ENCODE results near the gene CREB5. TPM values are rescaled to one million over a fixed set of nuclear protein-coding genes. Genes with fewer than 3 reads are reported as not detected.

Gene CREB5
- total RNA-seq, 4 donors from 2014 or later: 0.88 to 31.4 (median 15.9) TPM

- Histone ChIP-seq H3K27ac (no peak overlapping the region), H3K4me1 (no peaks in the 10 kb centered on the region), H3K4me3 (no peak overlapping the region), H3K27me3 (no peaks in the 10 kb centered on the region), H3K36me3 (no peaks in the 10 kb centered on the region), H3K9me3 (no peaks in the 10 kb centered on the region)
- TF ChIP-seq POLR2A (IDR thresholded peaks at IDR 0.05): no peak
- TF ChIP-seq, protein P1, sequence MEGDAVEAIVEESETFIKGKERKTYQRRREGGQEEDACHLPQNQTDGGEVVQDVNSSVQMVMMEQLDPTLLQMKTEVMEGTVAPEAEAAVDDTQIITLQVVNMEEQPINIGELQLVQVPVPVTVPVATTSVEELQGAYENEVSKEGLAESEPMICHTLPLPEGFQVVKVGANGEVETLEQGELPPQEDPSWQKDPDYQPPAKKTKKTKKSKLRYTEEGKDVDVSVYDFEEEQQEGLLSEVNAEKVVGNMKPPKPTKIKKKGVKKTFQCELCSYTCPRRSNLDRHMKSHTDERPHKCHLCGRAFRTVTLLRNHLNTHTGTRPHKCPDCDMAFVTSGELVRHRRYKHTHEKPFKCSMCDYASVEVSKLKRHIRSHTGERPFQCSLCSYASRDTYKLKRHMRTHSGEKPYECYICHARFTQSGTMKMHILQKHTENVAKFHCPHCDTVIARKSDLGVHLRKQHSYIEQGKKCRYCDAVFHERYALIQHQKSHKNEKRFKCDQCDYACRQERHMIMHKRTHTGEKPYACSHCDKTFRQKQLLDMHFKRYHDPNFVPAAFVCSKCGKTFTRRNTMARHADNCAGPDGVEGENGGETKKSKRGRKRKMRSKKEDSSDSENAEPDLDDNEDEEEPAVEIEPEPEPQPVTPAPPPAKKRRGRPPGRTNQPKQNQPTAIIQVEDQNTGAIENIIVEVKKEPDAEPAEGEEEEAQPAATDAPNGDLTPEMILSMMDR (IDR thresholded peaks at IDR 0.05): no peak
- DNase-seq: no peak
Measured at GRCh38 chr7:28479507-28479947, 67.2 kb downstream of the CREB5 start.

DNA sequence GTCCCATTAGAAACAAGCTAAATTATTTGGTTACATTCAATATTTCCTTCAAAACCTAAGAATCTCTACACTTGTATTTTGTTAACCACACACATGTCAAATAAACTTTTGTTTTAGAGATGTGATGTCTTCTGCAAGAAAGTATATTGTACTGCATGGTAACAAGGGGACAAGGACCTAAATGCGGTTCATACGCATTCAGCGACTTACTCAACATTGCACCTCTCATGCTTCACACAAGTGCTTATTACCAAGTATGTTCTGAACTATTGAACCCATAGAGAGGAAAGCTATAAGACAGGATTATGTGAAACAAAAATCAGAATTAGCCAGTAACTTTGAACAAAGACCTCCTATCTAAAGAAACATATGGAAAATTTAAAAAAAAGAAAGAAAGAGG, 68.3 kb downstream of the CREB5 start:
- DNase-seq: no peak
- Histone ChIP-seq H3K27me3 (no peaks in the 10 kb centered on the region), H3K36me3 (no peaks in the 10 kb centered on the region), H3K4me3 (no peak overlapping the region), H3K4me1 (no peaks in the 10 kb centered on the region), H3K27ac (no peak overlapping the region), H3K9me3 (no peaks in the 10 kb centered on the region)
- no peak for TF ChIP-seq POLR2A (IDR thresholded peaks at IDR 0.05)
- TF ChIP-seq, protein P1 (IDR thresholded peaks at IDR 0.05): no peak

GRCh38 chr7:28481091-28481926, 69.0 kb downstream of the CREB5 start:
- no peak overlapping the region for H3K4me3 ChIP-seq
- H3K27me3 ChIP-seq: no peaks in the 10 kb centered on the region
- TF ChIP-seq, protein P1 (IDR thresholded peaks at IDR 0.05): no peak
- no peak for TF ChIP-seq POLR2A (IDR thresholded peaks at IDR 0.05)
- no peak overlapping the region for H3K27ac ChIP-seq
- H3K9me3 ChIP-seq: no peaks in the 10 kb centered on the region
- no peak for DNase-seq
- no peaks in the 10 kb centered on the region for H3K36me3 ChIP-seq
- H3K4me1 ChIP-seq: no peaks in the 10 kb centered on the region

GRCh38 chr7:28483112-28483511, 70.8 kb downstream of the CREB5 start:
- Histone ChIP-seq H3K27me3 (no peaks in the 10 kb centered on the region), H3K4me1 (no peaks in the 10 kb centered on the region), H3K36me3 (no peaks in the 10 kb centered on the region), H3K4me3 (no peak overlapping the region), H3K9me3 (no peaks in the 10 kb centered on the region), H3K27ac (no peak overlapping the region)
- no peak for DNase-seq
- no peak for TF ChIP-seq POLR2A (IDR thresholded peaks at IDR 0.05)
- TF ChIP-seq, protein P1 (IDR thresholded peaks at IDR 0.05): no peak

DNA sequence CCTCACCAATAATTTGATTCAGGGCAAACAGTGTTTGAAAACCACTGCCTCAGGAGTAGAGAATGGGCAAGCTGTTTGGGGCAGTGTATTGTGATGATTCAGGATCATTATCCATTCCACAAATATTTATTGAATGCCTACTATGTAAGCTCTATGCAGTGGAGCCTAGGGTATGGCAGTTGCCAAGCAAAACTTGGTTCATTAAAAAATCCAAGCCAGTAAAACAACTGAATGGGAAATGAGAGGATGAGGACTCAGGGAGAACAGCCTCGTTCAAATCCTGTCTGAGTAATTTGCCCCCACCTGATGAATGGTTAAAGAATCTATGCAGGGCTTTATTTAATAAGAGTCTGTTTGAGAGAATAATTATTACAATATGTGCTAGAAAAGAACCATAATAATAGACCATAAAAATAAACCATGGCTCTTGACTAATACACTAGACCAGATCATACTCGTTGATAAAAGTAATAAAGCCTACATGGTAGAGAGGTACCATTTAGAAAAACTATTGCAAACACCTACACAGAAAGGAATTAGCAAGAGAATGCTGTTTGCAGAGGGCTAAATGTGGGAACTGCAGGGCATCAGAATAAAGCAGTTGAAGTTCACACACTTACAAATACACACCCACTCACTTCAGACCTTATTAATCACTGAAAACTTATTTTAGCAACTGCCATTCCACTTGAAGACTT, 71.7 kb downstream of the CREB5 start:
- Histone ChIP-seq H3K36me3 (no peaks in the 10 kb centered on the region), H3K27ac (no peak overlapping the region), H3K4me3 (no peak overlapping the region), H3K9me3 (no peaks in the 10 kb centered on the region), H3K4me1 (no peaks in the 10 kb centered on the region), H3K27me3 (no peaks in the 10 kb centered on the region)
- DNase-seq: no peak
- TF ChIP-seq, protein P1 (IDR thresholded peaks at IDR 0.05): no peak
- TF ChIP-seq POLR2A (IDR thresholded peaks at IDR 0.05): no peak
